H9 (cell line): ENCODE data around the gene KCNN3. TPM values are rescaled to one million over a fixed set of nuclear protein-coding genes. Genes with fewer than 3 reads are reported as not detected.

Source experiments
- DNase-seq: peaks from one replicate; pipeline ENCODE4 v3.0.0-alpha.2; 2017
- H2AFZ ChIP-seq: one replicate; pipeline ENCODE4 v1.6.1; 2013; ENCODE audit warnings: mild to moderate bottlenecking, low read length, control low read depth, moderate library complexity
- H2AK5ac ChIP-seq: 2 replicates; pipeline ENCODE4 v1.6.1; 2013; ENCODE audit warnings: low read length, control low read depth, mixed read lengths; ENCODE audit not compliant: insufficient read length
- H2BK120ac ChIP-seq: one replicate; pipeline ENCODE4 v1.6.1; 2013; ENCODE audit warnings: low read depth, mild to moderate bottlenecking, low read length, control low read depth, inconsistent platforms; ENCODE audit not compliant: poor library complexity, severe bottlenecking
- H2BK12ac ChIP-seq: 2 replicates; pipeline ENCODE4 v1.6.1; 2013; ENCODE audit warnings: low read length, control low read depth, mixed read lengths, low read depth; ENCODE audit not compliant: insufficient read length
- H2BK15ac ChIP-seq: 2 replicates; pipeline ENCODE4 v1.6.1; 2013; ENCODE audit warnings: low read depth, low read length, control low read depth
- H2BK20ac ChIP-seq: one replicate; pipeline ENCODE4 v1.6.1; 2013; ENCODE audit warnings: low read depth, mild to moderate bottlenecking, low read length, control low read depth, inconsistent platforms; ENCODE audit not compliant: poor library complexity, severe bottlenecking
- H2BK5ac ChIP-seq: 2 replicates; pipeline ENCODE4 v1.6.1; 2013; ENCODE audit warnings: low read length, control low read depth, mixed read lengths; ENCODE audit not compliant: insufficient read length
- H3K14ac ChIP-seq: 2 replicates; pipeline ENCODE4 v1.6.1; 2013; ENCODE audit warnings: low read length, control low read depth; ENCODE audit not compliant: insufficient read depth
- H3K18ac ChIP-seq: 2 replicates; pipeline ENCODE4 v1.6.1; 2013; ENCODE audit warnings: low read depth, mild to moderate bottlenecking, mixed read lengths, low read length, control low read depth; ENCODE audit not compliant: insufficient read length
- H3K23ac ChIP-seq: 2 replicates; pipeline ENCODE4 v1.6.1; 2013; ENCODE audit warnings: low read length, control low read depth, mixed read lengths, low read depth; ENCODE audit not compliant: insufficient read length
- H3K23me2 ChIP-seq: 2 replicates; pipeline ENCODE4 v1.6.1; 2013; ENCODE audit warnings: low read depth, mild to moderate bottlenecking, mixed read lengths, low read length, control low read depth; ENCODE audit not compliant: insufficient read length, poor library complexity, severe bottlenecking
- H3K27ac ChIP-seq: 2 replicates; pipeline ENCODE4 v1.5.1; 2013; ENCODE audit warnings: low read length, control low read depth, mixed read lengths, low read depth; ENCODE audit not compliant: insufficient read length
- H3K27me3 ChIP-seq: 2 replicates; pipeline ENCODE4 v1.6.1; 2013; ENCODE audit warnings: low read length, control low read depth, inconsistent platforms; ENCODE audit not compliant: insufficient read depth
- H3K4ac ChIP-seq: 2 replicates; pipeline ENCODE4 v1.6.1; 2013; ENCODE audit warnings: low read depth, mild to moderate bottlenecking, control low read depth, inconsistent platforms, low read length, moderate library complexity
- H3K4me1 ChIP-seq: 2 replicates; pipeline ENCODE4 v1.6.1; 2013; ENCODE audit warnings: low read length, control low read depth, inconsistent platforms; ENCODE audit not compliant: insufficient read depth
- H3K4me2 ChIP-seq: 2 replicates; pipeline ENCODE4 v1.6.1; 2013; ENCODE audit warnings: low read length, control low read depth, mixed read lengths; ENCODE audit not compliant: insufficient read length, insufficient read depth
- H3K56ac ChIP-seq: 2 replicates; pipeline ENCODE4 v1.6.1; 2013; ENCODE audit warnings: low read depth, mild to moderate bottlenecking, mixed read lengths, low read length, control low read depth; ENCODE audit not compliant: insufficient read length
- H3K79me1 ChIP-seq: 2 replicates; pipeline ENCODE4 v1.6.1; 2013; ENCODE audit warnings: low read depth, mild to moderate bottlenecking, moderate library complexity, low read length, control low read depth, inconsistent platforms; ENCODE audit not compliant: insufficient read depth, poor library complexity, severe bottlenecking
- H3K79me2 ChIP-seq: 2 replicates; pipeline ENCODE4 v1.6.1; 2013; ENCODE audit warnings: low read length, control low read depth, inconsistent platforms; ENCODE audit not compliant: insufficient read depth
- H3K9ac ChIP-seq: 2 replicates; pipeline ENCODE4 v1.6.1; 2013; ENCODE audit warnings: low read length, control low read depth, mixed read lengths; ENCODE audit not compliant: insufficient read length; ENCODE audit errors: extremely low read depth
- H3K9me3 ChIP-seq: one replicate; pipeline ENCODE4 v1.6.1; 2013; ENCODE audit warnings: low read depth, low read length, inconsistent platforms; ENCODE audit not compliant: control insufficient read depth
- H3T11ph ChIP-seq: one replicate; pipeline ENCODE4 v1.6.1; 2013; ENCODE audit warnings: mild to moderate bottlenecking, low read length, control low read depth, inconsistent platforms
- H4K20me1 ChIP-seq: one replicate; pipeline ENCODE4 v1.6.1; 2013; ENCODE audit not compliant: control insufficient read depth, insufficient read length, insufficient read depth
- H4K5ac ChIP-seq: 2 replicates; pipeline ENCODE4 v1.6.1; 2013; ENCODE audit warnings: low read depth, mild to moderate bottlenecking, mixed read lengths, low read length, control low read depth; ENCODE audit not compliant: insufficient read length
- H4K8ac ChIP-seq: replicated peaks from 2 replicates; pipeline ENCODE4 v1.6.1; 2013; ENCODE audit warnings: low read length, control low read depth, mixed read lengths, low read depth; ENCODE audit not compliant: insufficient read length
- H4K91ac ChIP-seq: 2 replicates; pipeline ENCODE4 v1.6.1; 2013; ENCODE audit warnings: low read depth, mild to moderate bottlenecking, moderate library complexity, mixed read lengths, low read length, control low read depth; ENCODE audit not compliant: insufficient read length
- H3K27ac Mint-ChIP-seq, 3 experiments: 2 replicates in 2 of 3; 3 replicates in 1 of 3; pipeline ENCODE4 v1.8.0; 2020 to 2021; ENCODE audit warnings: mixed read lengths in 3 of 3, mild to moderate bottlenecking in 1 of 3, moderate library complexity in 1 of 3
- H3K27me3 Mint-ChIP-seq: 2 replicates; pipeline ENCODE4 v1.8.0; 2021; ENCODE audit warnings: low read depth, mild to moderate bottlenecking, moderate library complexity, mixed read lengths
- H3K36me3 Mint-ChIP-seq, 3 experiments: 2 replicates in 2 of 3; 3 replicates in 1 of 3; pipeline ENCODE4 v1.8.0; 2020 to 2021; ENCODE audit warnings: low read depth in 3 of 3, mixed read lengths in 3 of 3; ENCODE audit not compliant: insufficient read depth in 1 of 3
- H3K4me1 Mint-ChIP-seq, 2 experiments: 2 replicates each; pipeline ENCODE4 v1.8.0; 2020; ENCODE audit warnings: mixed read lengths in 2 of 2
- H3K4me3 Mint-ChIP-seq, 2 experiments: 2 replicates in 1 of 2; 3 replicates in 1 of 2; pipeline ENCODE4 v1.8.0; 2020 to 2021; ENCODE audit warnings: mild to moderate bottlenecking in 2 of 2, mixed read lengths in 2 of 2, moderate library complexity in 1 of 2
- H3K9me3 Mint-ChIP-seq, 2 experiments: 2 replicates in 1 of 2; 3 replicates in 1 of 2; pipeline ENCODE4 v1.8.0; 2020; ENCODE audit warnings: mild to moderate bottlenecking in 2 of 2, mixed read lengths in 2 of 2, moderate library complexity in 1 of 2
- CTCF ChIP-seq: fragments of 200-600 bp; sonication (generic); conservative IDR thresholded peaks from 3 replicates; pipeline ENCODE4 v1.8.0; 2021; ENCODE audit warnings: antibody characterized with exemption, mild to moderate bottlenecking
- WGBS: extraction: QIAGEN DNeasy Blood & Tissue Kit; methylation state at CpG from one replicate; pipeline ENCODE4 v1.1.7; 2013; ENCODE audit warnings: missing lambda C conversion rate, low lambda C conversion rate, mixed read lengths; ENCODE audit not compliant: insufficient read length; ENCODE audit errors: extremely low coverage; 5-methylcytosine and 5-hydroxymethylcytosine counted together
- total RNA-seq: library from RNA; stranded (reverse); gene quantifications from 2 replicates; pipeline ENCODE4 v1.2.1, GENCODE V29; 2021

KCNN3 gene
- total RNA-seq, 1 experiment from 2014 or later: 0.83 TPM

GRCh38 chr1:154698320-154699096, 171.6 kb downstream of the KCNN3 start:
- Histone ChIP-seq H3K9me3 (no peaks in the 10 kb centered on the region), H3K27ac (no peak overlapping the region), H2BK20ac (no peak overlapping the region), H3K9ac (no peak overlapping the region), H2BK12ac (no peak overlapping the region), H3K4me2 (no peak overlapping the region), H3K4me1 (no peaks in the 10 kb centered on the region), H4K5ac (no peak overlapping the region), H3K23me2 (no peaks in the 10 kb centered on the region), H4K20me1 (no peaks in the 10 kb centered on the region), H2BK15ac (no peak overlapping the region), H2BK5ac (no peak overlapping the region), H3K56ac (no peak overlapping the region), H4K91ac (no peak overlapping the region), H3K27me3 (no peaks in the 10 kb centered on the region), H3K14ac (no peak overlapping the region), H3K4ac (no peak overlapping the region), H2AFZ (no peak overlapping the region), H3T11ph (no peak overlapping the region), H2AK5ac (no peak overlapping the region), H2BK120ac (no peak overlapping the region), H3K23ac (no peak overlapping the region), H3K79me2 (no peaks in the 10 kb centered on the region), H3K79me1 (no peaks in the 10 kb centered on the region), H4K8ac (no peak overlapping the region), H3K18ac (no peak overlapping the region)
- Mint-ChIP-seq H3K4me3 (no peak overlapping the region), H3K27me3 (peaks cover 3% of the 10 kb centered on the region; the same call in 1 of the 2 replicates), H3K9me3 (no peaks in the 10 kb centered on the region; a peak in 1 of 5 replicates), H3K36me3 (no peaks in the 10 kb centered on the region), H3K4me1 (no peaks in the 10 kb centered on the region), H3K27ac (no peak overlapping the region)
- DNase-seq: no peak
- TF ChIP-seq CTCF: no peak
- WGBS: no CpG with 5 or more reads among the region's 4 CpGs
